Activated T-helper 17 cell treated with anti-CD3 and anti-CD28 coated beads, Interleukin-2, amount 50 U/mL, for 72 hours (primary cell): ENCODE measurements around the gene AHSP. TPM values are rescaled to one million over a fixed set of nuclear protein-coding genes. Genes with fewer than 3 reads are reported as not detected.

Experiments
- total RNA-seq, 2 donors: library from RNA; stranded (reverse); gene quantifications; one replicate each; pipeline ENCODE4 v1.2.3, GENCODE V29; 2022

AHSP gene
- total RNA-seq, 2 donors from 2014 or later = not detected

Other genes starting within 250 kb of the AHSP start
- 10 to 100 TPM; 25.5 to 50.4 TPM for gene ITGAX, start 172.7 kb upstream of the AHSP start, total RNA-seq
- not detected for gene ITGAD, start 134.6 kb upstream of the AHSP start, total RNA-seq
- not detected for gene COX6A2, start 99.5 kb upstream of the AHSP start, total RNA-seq
- under 1 TPM; 0.09 to 0.37 TPM for gene ZNF843, start 85.1 kb upstream of the AHSP start, total RNA-seq
- gene ARMC5, start 68.4 kb upstream of the AHSP start, total RNA-seq = 10 to 100 TPM; 11.9 to 17.9 TPM
- gene TGFB1I1, start 55.7 kb upstream of the AHSP start, total RNA-seq = 1 to 10 TPM; 2.7 to 5.6 TPM
- gene SLC5A2, start 44.8 kb upstream of the AHSP start, total RNA-seq = 1 to 10 TPM in 1 of 2 donors, under 1 TPM in 1; 0.50 to 1.2 TPM
- 10 to 100 TPM; 32.3 to 52.4 TPM for gene RUSF1, start 19.5 kb upstream of the AHSP start, total RNA-seq